ENCODE data around the gene MUC6.

MUC6 gene

DNA sequence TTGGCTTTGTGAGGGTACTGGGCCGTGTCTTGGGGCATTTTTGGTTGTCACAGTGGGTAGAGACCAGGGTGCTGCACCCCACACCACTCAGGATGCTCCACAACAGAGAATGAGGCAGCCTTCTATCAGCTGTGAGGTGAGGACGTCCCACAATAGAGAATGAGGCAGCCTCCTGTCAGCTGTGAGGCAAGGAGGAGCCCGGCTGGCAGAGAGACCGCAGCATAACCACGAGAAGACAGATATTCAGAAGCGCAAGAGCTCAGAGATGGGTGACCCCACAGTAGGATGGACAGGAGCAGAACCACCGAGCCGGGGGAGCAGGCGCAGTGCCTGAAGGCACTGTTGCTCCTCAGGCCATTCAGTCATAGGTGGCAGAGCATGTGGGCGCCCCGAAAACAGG, 63.3 kb downstream of the MUC6 start:
- no peaks in the 10 kb centered on the region for H3K27me3 Mint-ChIP-seq (ENCODE audit: low read depth, poor library complexity)
- no peaks in the 10 kb centered on the region for H3K9me3 Mint-ChIP-seq
- H3K4me3 Mint-ChIP-seq: no peak overlapping the region
- no peak overlapping the region for H3K27ac Mint-ChIP-seq
- TF ChIP-seq CTCF (IDR thresholded peaks at IDR 0.05): no peak
- DNase-seq: no peak
- peaks cover 21% of the 10 kb centered on the region for H3K4me1 Mint-ChIP-seq
- peaks cover 49% of the 10 kb centered on the region for H3K36me3 Mint-ChIP-seq (ENCODE audit: low read depth)

GRCh38 chr11:972523-973211, 63.9 kb downstream of the MUC6 start:
- TF ChIP-seq CTCF (IDR thresholded peaks at IDR 0.05): no peak
- peaks cover 48% of the 10 kb centered on the region for H3K36me3 Mint-ChIP-seq (ENCODE audit: low read depth)
- H3K4me1 Mint-ChIP-seq: peaks cover 21% of the 10 kb centered on the region
- H3K27ac Mint-ChIP-seq: no peak overlapping the region
- H3K9me3 Mint-ChIP-seq: no peaks in the 10 kb centered on the region
- no peaks in the 10 kb centered on the region for H3K27me3 Mint-ChIP-seq (ENCODE audit: low read depth, poor library complexity)
- no peak for DNase-seq
- H3K4me3 Mint-ChIP-seq: no peak overlapping the region

GRCh38 chr11:971731-972365, 64.7 kb downstream of the MUC6 start:
- peaks cover 21% of the 10 kb centered on the region for H3K4me1 Mint-ChIP-seq
- H3K27ac Mint-ChIP-seq: no peak overlapping the region
- peaks cover 48% of the 10 kb centered on the region for H3K36me3 Mint-ChIP-seq (ENCODE audit: low read depth)
- no peak for TF ChIP-seq CTCF (IDR thresholded peaks at IDR 0.05)
- no peak overlapping the region for H3K4me3 Mint-ChIP-seq
- H3K27me3 Mint-ChIP-seq (ENCODE audit: low read depth, poor library complexity): no peaks in the 10 kb centered on the region
- no peak for DNase-seq
- H3K9me3 Mint-ChIP-seq: no peaks in the 10 kb centered on the region

- Mint-ChIP-seq H3K27me3 (ENCODE audit: low read depth, poor library complexity) (no peaks in the 10 kb centered on the region), H3K9me3 (no peaks in the 10 kb centered on the region), H3K4me1 (peaks cover 21% of the 10 kb centered on the region), H3K27ac (no peak overlapping the region), H3K4me3 (no peak overlapping the region), H3K36me3 (ENCODE audit: low read depth) (peaks cover 51% of the 10 kb centered on the region)
- DNase-seq: no peak
- TF ChIP-seq CTCF (IDR thresholded peaks at IDR 0.05): no peak
Measured at GRCh38 chr11:971092-971690, 65.3 kb downstream of the MUC6 start.

DNA sequence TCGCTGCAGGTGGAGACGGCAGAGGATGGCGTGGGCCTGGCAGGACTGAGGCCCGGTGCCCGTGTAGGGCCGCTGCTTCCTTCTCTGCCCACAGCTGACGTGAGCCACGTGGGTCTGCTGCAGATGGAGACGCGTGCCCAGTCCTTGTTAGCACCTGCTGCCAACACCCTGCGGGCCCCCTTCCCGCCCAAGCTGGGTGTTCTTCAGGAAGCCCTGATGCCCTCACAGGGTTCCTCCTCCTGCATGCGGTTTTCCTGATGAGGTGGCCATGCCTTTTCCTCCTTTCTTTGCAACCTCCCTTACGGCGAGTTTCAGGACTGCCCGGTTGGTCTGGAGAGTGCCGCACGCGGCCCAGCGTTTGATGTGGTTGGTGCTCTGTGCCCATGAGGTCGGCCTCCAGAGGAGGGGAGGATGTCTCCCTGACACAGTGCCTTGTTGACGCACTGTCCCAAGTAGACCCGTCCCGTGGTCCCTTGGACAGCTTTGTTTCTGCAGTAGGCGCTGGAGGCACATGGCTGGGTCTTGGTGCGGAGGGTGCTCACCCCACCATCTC, 66.1 kb downstream of the MUC6 start:
- H3K27ac Mint-ChIP-seq: no peak overlapping the region
- H3K9me3 Mint-ChIP-seq: no peaks in the 10 kb centered on the region
- H3K27me3 Mint-ChIP-seq (ENCODE audit: low read depth, poor library complexity): no peaks in the 10 kb centered on the region
- TF ChIP-seq CTCF (IDR thresholded peaks at IDR 0.05): no peak
- peaks cover 13% of the 10 kb centered on the region for H3K4me1 Mint-ChIP-seq
- no peak overlapping the region for H3K4me3 Mint-ChIP-seq
- peaks cover 52% of the 10 kb centered on the region for H3K36me3 Mint-ChIP-seq (ENCODE audit: low read depth)
- DNase-seq: no peak
